H54 (cell line): ENCODE results near the gene SLC35F3.

Source experiments
- DNase-seq: peaks from one replicate; pipeline ENCODE4 v3.0.0; 2011; ENCODE audit warnings: low spot score, mixed read lengths; ENCODE audit not compliant: insufficient read length
- FAIRE-seq: peaks from 3 replicates; lab custom pipeline; 2011; peaks lifted over from hg19 to GRCh38; lab: Jason Lieb, UNC
- POLR2A ChIP-seq: IDR thresholded peaks from 2 replicates; pipeline ENCODE4 v1.6.1; 2011; ENCODE audit warnings: low read depth, mild to moderate bottlenecking, low read length

SLC35F3 gene

GRCh38 chr1:234004591-234004990, 100.1 kb downstream of the SLC35F3 start:
- FAIRE-seq (no peak), DNase-seq (no peak)
- TF ChIP-seq POLR2A = no peak

GRCh38 chr1:234007684-234008083, 103.2 kb downstream of the SLC35F3 start:
- no peak for TF ChIP-seq POLR2A
- no peak for FAIRE-seq
- no peak for DNase-seq

- no peak for FAIRE-seq
- no peak for DNase-seq
- no peak for TF ChIP-seq POLR2A
These were observed 104.1 kb downstream of the SLC35F3 start for GRCh38 chr1:234008591-234008990.

- no peak for FAIRE-seq
- no peak for TF ChIP-seq POLR2A
These were observed 105.2 kb downstream of the SLC35F3 start for GRCh38 chr1:234009668-234010067.

GRCh38 chr1:234014208-234014607, 109.7 kb downstream of the SLC35F3 start:
- DNase-seq (no peak), FAIRE-seq (no peak)
- no peak for TF ChIP-seq POLR2A

More at GRCh38 chr1:234009668-234010067, 105.2 kb downstream of the SLC35F3 start:
- DNase-seq = no peak

- no peak for FAIRE-seq
- no peak for DNase-seq
- TF ChIP-seq POLR2A = no peak
These were observed 114.3 kb downstream of the SLC35F3 start for GRCh38 chr1:234018816-234019215.

- DNase-seq = no peak
- TF ChIP-seq POLR2A = no peak
- no peak for FAIRE-seq
These were observed 114.9 kb downstream of the SLC35F3 start for GRCh38 chr1:234019387-234019786.

- no peak for TF ChIP-seq POLR2A
- no peak for FAIRE-seq
- DNase-seq = no peak
These were observed 117.8 kb downstream of the SLC35F3 start for GRCh38 chr1:234022302-234022701.

- FAIRE-seq = no peak
- TF ChIP-seq POLR2A = no peak
These were observed 135.1 kb downstream of the SLC35F3 start for GRCh38 chr1:234039603-234040002.

GRCh38 chr1:234040446-234041317, 136.2 kb downstream of the SLC35F3 start:
- TF ChIP-seq POLR2A = no peak
- DNase-seq (no peak), FAIRE-seq (no peak)

More at GRCh38 chr1:234039603-234040002, 135.1 kb downstream of the SLC35F3 start:
- DNase-seq = no peak

- TF ChIP-seq POLR2A = no peak
- no peak for DNase-seq
- no peak for FAIRE-seq
These were observed 139.6 kb downstream of the SLC35F3 start for GRCh38 chr1:234044079-234044478.

GRCh38 chr1:234047123-234047522, 142.6 kb downstream of the SLC35F3 start:
- FAIRE-seq (no peak), DNase-seq (no peak)
- TF ChIP-seq POLR2A = no peak

- FAIRE-seq (no peak), DNase-seq (no peak)
- TF ChIP-seq POLR2A = no peak
These were observed 157.7 kb downstream of the SLC35F3 start for GRCh38 chr1:234062166-234062565.

- TF ChIP-seq POLR2A = no peak
- DNase-seq = peak; percentile 43
- FAIRE-seq = no peak
These were observed 161.4 kb downstream of the SLC35F3 start for GRCh38 chr1:234065794-234066447.

- DNase-seq (no peak), FAIRE-seq (no peak)
- TF ChIP-seq POLR2A = no peak
These were observed 163.3 kb downstream of the SLC35F3 start for GRCh38 chr1:234067581-234068337.
